T47D (cell line): ENCODE data around the gene PPID.
"Not testable (repeated sequence)": the region's sequence is repeated elsewhere in the genome, so short reads cannot be mapped to it uniquely, and the experiment has no call there.

Experiments used
- DNase-seq, 2 experiments: peaks; one replicate each; pipeline versions ENCODE4 v3.0.0 to v3.0.0-alpha.2; 2011 to 2012; ENCODE audit warnings: low read depth in 1 of 2, low spot score in 1 of 2
- JUND ChIP-seq: IDR thresholded peaks from 2 replicates; pipeline ENCODE4 v1.6.1; 2012; ENCODE audit warnings: low read depth
- in situ Hi-C: cut with HindIII; loops from 2 replicates; pipeline ENCODE4 v1.10.0; 2016; ENCODE audit warnings: low sequenced_read_pairs, low pct_unique_long_range_greater_than_20kb

PPID gene

DNA sequence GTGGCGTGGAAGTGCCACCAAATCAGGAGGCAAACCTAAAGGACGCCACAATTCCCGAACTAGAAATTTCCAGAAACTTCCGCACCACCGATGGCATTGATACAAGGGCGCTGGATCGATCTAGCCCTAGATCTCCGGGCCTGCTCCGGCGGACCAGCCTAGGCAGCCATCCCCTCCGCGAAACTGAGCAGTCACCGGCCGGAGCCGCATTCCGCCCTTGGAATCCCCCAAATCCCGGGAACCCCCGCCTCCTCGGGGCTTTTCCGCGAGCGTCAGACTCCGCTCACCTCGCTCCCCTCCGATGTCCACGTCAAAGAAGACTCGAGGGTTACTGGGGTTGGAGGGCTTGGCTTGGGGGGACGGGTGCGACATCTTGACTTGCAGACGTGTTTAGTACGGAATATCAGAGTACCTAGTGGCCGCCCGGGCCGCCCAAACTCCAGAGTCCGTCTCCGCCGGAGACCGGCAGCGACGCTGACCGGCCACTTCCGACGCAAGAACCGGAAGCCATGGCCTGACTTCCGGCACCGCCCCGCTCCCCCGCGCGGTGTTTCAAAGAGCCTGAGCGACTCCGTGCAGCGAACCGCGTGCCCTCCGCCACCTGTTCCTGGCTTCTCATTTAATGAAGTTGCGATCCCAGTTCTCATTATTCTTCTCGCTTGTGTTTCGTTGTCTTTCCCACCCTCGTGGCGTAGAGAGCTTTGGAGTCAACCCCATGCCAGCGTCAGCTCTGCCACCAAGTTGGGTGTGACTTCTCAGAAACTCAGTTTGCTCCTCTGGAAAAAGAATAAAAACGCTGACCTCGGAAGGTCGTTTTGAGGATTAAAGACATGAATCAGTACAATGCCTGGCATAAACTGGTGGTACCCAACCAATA lies at the start of gene PPID:
PPID (minus strand) TSS at position 480 of the 877 bp plus-strand sequence; CDS start at position 372, 108 bp downstream.
- TF ChIP-seq JUND: no peak
- in situ Hi-C loops: no loop called here
- DNase-seq: peak; percentile 50 to 81

DNA sequence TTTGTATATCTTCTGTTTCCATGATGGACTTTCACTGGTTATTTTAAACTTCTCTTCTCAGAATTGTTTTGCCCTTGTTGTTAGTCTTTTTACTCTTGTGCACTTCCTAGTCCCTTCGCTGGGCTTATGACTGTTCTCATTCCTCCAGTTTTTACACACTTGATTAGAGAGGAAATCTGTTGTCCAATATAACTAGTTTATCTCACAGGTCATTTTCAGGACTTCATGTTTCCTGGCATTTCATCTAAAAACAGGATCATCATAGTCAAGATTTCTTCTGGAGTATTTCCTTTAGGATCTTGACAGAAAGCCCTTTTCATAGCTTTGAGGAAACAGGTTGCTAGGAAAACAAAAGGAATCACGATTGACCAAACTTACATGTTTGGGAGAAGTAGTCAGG lies 48.6 kb upstream of the PPID start:
- in situ Hi-C loops: no loop called here
- no peak for DNase-seq
- no peak for TF ChIP-seq JUND

- DNase-seq: no peak
- in situ Hi-C loops: no loop called here
- TF ChIP-seq JUND: no peak
Observed at GRCh38 chr4:158770671-158771070, 47.5 kb upstream of the PPID start.

- TF ChIP-seq JUND: no peak
- in situ Hi-C loops: no loop called here
- peak in 1 of 2 experiments; percentile 13 for DNase-seq
Observed at GRCh38 chr4:158769175-158769921, 46.2 kb upstream of the PPID start.

GRCh38 chr4:158768555-158769174 lies 45.5 kb upstream of the PPID start, which contains the start of gene FNIP2:
TSS of gene FNIP2 (plus strand) at chr4:158769026. CDS start at chr4:158769213, 187 bp downstream.
- DNase-seq: peak; percentile 72 to 78
- in situ Hi-C loops: no loop called here
- no peak for TF ChIP-seq JUND

DNA sequence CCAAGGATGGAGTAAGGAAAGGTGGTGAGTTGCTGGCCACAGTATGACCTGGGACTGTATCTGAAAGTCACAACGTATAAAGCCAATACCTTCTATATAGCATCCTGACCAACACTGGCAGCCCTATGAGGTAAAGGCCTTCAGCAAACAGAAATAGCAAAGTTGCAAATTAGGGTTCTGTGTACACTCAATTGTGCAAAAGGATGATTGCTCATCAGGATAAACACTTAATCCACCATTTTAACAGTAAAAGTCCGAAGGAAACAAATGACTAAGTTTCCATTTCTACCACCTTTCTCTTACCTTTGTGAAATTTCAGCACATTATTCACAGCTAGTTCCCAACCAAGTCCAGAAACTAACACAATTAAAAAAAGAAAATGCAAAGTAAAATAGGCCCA lies 44.3 kb upstream of the PPID start:
- in situ Hi-C loops: no loop called here

DNA sequence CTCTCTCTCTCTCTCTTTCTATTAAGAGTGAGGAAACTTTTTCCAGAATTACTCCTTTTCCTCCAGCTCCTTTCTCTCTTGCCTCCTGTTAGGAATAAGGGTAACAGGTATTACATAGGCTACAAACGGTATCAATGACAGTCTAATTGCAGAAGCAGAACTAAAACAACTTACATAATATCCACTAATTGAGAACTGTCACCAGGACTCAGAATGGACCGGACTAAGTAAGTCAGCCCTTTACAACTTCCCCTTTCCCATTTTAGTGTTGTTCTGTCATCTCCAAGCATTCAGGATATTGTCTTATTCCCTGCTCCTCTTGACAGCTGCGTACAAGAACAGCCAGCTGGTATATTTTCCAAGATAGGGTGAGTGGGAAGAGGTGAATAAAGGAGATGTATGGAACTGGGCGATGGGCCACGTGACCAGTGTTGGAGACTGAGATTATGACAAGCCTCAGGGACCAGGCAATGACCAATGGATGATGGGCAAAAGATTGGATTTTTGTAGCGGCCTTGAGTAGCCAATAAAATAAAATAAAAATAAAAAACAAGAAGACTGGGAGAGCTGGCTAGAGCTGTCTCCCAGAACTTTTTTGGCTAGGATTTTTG lies 43.3 kb upstream of the PPID start:
- in situ Hi-C loops: no loop called here
- no peak for DNase-seq
- no peak for TF ChIP-seq JUND

More for the DNA sequence above, 44.3 kb upstream of the PPID start:
- TF ChIP-seq JUND: no peak
- no peak for DNase-seq

GRCh38 chr4:158763462-158763861 lies 40.3 kb upstream of the PPID start:
- TF ChIP-seq JUND: no peak
- in situ Hi-C loops: no loop called here
- no peak for DNase-seq

- in situ Hi-C loops: no loop called here
- TF ChIP-seq JUND: no peak
- no peak for DNase-seq
Observed at GRCh38 chr4:158762553-158762952, 39.4 kb upstream of the PPID start.

GRCh38 chr4:158760866-158761265 lies 37.7 kb upstream of the PPID start:
- TF ChIP-seq JUND: no peak
- no peak for DNase-seq
- in situ Hi-C loops: no loop called here

DNA sequence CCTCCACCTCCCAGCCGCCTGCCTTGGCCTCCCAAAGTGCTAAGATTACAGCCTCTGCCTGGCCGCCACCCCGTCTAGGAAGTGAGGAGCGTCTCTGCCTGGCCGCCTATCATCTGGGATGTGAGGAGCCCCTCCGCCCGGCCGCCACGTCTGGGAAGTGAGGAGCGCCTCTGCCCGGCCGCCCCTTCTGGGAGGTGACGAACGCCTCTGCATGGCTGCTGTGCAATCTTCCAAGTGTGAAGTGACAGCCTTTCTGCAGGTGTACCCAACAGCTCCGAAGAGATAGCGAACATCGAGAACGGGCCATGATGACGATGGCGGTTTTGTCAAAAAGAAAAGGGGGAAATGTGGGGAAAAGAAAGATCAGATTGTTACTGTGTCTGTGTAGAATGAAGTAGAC lies 36.3 kb upstream of the PPID start:
- DNase-seq, in situ Hi-C loops: not testable (repeated sequence)

GRCh38 chr4:158758703-158759102 lies 35.5 kb upstream of the PPID start:
- in situ Hi-C loops: no loop called here
- DNase-seq: no peak

More at GRCh38 chr4:158758703-158759102, 35.5 kb upstream of the PPID start:
- TF ChIP-seq JUND: no peak
